HCT116 (cell line): ENCODE measurements around the gene ANGPT4. TPM values are rescaled to one million over a fixed set of nuclear protein-coding genes. Genes with fewer than 3 reads are reported as not detected.

Experiments used
- ATAC-seq: fragments of 200-7000 bp; cut with Tn5 transposase; 2 replicates; pipeline ENCODE4 v1.9.1; 2020; ENCODE audit warnings: mild to moderate bottlenecking, moderate library complexity
- BruUV-seq: library from RNA; stranded (reverse); fragments of 400-500 nt; replicated peaks from 2 replicates; lab custom pipeline; 2021; lab: Mats Ljungman, UMichigan
- CTCF ChIA-PET: fragments of 300-600 bp; sonication (Branson Sonifier 250); formaldehyde crosslinking; loops from one replicate; lab custom pipeline; 2021; ENCODE audit warnings: antibody characterized with exemption; lab: Charles Lee
- POLR2A ChIA-PET: fragments of 300-600, 350-600 bp; sonication (Branson Sonifier 250); formaldehyde crosslinking; loops from one replicate; lab custom pipeline; 2021; ENCODE audit warnings: antibody characterized with exemption; lab: Charles Lee
- RAD21 ChIA-PET, 2 experiments: fragments of 300-600 bp; sonication (Branson Sonifier 250); formaldehyde crosslinking; loops; one replicate each; lab custom pipeline; 2023; ENCODE audit warnings: low total read pairs in 2 of 2; ENCODE audit not compliant: uncharacterized antibody in 2 of 2, unreplicated experiment in 2 of 2, low non-redundant PET in 1 of 2; lab: Charles Lee
- DNase-seq: peaks from one replicate; pipeline ENCODE4 v3.0.0-alpha.2; 2010; ENCODE audit warnings: low read depth, low spot score
- H2AFZ ChIP-seq: fragments of 200-600 bp; shearing (Covaris generic), sonication (generic); 2 replicates; pipeline ENCODE4 v1.6.1; 2017; ENCODE audit warnings: low read depth, mixed run types, mixed read lengths, antibody characterized with exemption, low read length; ENCODE audit not compliant: poor library complexity, severe bottlenecking
- H3K27ac ChIP-seq: 2 replicates; pipeline ENCODE4 v1.5.1; 2012; ENCODE audit warnings: low read depth, low read length
- H3K27me3 ChIP-seq: fragments of 200-600 bp; sonication (generic); 2 replicates; pipeline ENCODE4 v1.6.1; 2016; ENCODE audit warnings: mixed run types, low read length, mixed read lengths; ENCODE audit not compliant: insufficient read depth
- H3K36me3 ChIP-seq, 2 experiments: fragments of 200-500 bp in 1 of 2; fragments of 200-600 bp in 1 of 2; sonication (Bioruptor generic) in 1 of 2; sonication (generic) in 1 of 2; 2 replicates each; pipeline versions ENCODE4 v1.5.1 to v1.6.1; 2014 to 2016; ENCODE audit warnings: low read length in 2 of 2, inconsistent platforms in 1 of 2, mixed read lengths in 1 of 2, mixed run types in 1 of 2; ENCODE audit not compliant: insufficient read depth in 2 of 2, control insufficient read depth in 1 of 2
- H3K4me1 ChIP-seq, 2 experiments: fragments of 200-600 bp in 1 of 2; sonication (generic) in 1 of 2; 2 replicates each; pipeline versions ENCODE4 v1.5.1 to v1.6.1; 2012 to 2017; ENCODE audit warnings: low read length in 2 of 2, inconsistent platforms in 1 of 2, mild to moderate bottlenecking in 1 of 2, mixed read lengths in 1 of 2, mixed run types in 1 of 2, moderate library complexity in 1 of 2; ENCODE audit not compliant: insufficient read depth in 2 of 2, control insufficient read depth in 1 of 2
- H3K4me2 ChIP-seq: fragments of 200-600 bp; sonication (generic); 2 replicates; pipeline ENCODE4 v1.6.1; 2017; ENCODE audit warnings: mixed run types, low read length, mixed read lengths
- H3K4me3 ChIP-seq, 2 experiments: fragments of 200-600 bp in 1 of 2; sonication (generic) in 1 of 2; replicated peaks in 1 of 2; 2 replicates each; pipeline ENCODE4 v1.5.1; 2011 to 2016; ENCODE audit warnings: low read length in 2 of 2, control low read depth in 1 of 2, low read depth in 1 of 2, mild to moderate bottlenecking in 1 of 2, mixed read lengths in 1 of 2, mixed run types in 1 of 2
- H3K79me2 ChIP-seq: fragments of 200-600 bp; sonication (generic); 2 replicates; pipeline ENCODE4 v1.6.1; 2017; ENCODE audit warnings: mild to moderate bottlenecking, mixed run types, low read length, moderate library complexity, mixed read lengths; ENCODE audit not compliant: insufficient read depth
- H3K9ac ChIP-seq: fragments of 200-600 bp; sonication (generic); 2 replicates; pipeline ENCODE4 v1.6.1; 2016; ENCODE audit warnings: low read length, mixed read lengths
- H3K9me2 ChIP-seq: fragments of 200-600 bp; sonication (generic), shearing (Covaris generic); 2 replicates; pipeline ENCODE4 v1.6.1; 2017; ENCODE audit warnings: mixed run types, mild to moderate bottlenecking, moderate library complexity; ENCODE audit not compliant: insufficient read depth
- H3K9me3 ChIP-seq, 2 experiments: fragments of 200-500 bp in 1 of 2; fragments of 200-600 bp in 1 of 2; sonication (Bioruptor generic) in 1 of 2; sonication (generic) in 1 of 2; 2 replicates each; pipeline ENCODE4 v1.6.1; 2014 to 2017; ENCODE audit warnings: low read length in 2 of 2, mixed read lengths in 2 of 2, inconsistent platforms in 1 of 2, low read depth in 1 of 2, mild to moderate bottlenecking in 1 of 2, mixed run types in 1 of 2, moderate library complexity in 1 of 2; ENCODE audit not compliant: control insufficient read depth in 1 of 2, insufficient read depth in 1 of 2
- H4K20me1 ChIP-seq: fragments of 200-600 bp; sonication (generic), shearing (Covaris generic); 2 replicates; pipeline ENCODE4 v1.6.1; 2017; ENCODE audit warnings: mixed run types, mild to moderate bottlenecking, moderate library complexity; ENCODE audit not compliant: insufficient read depth
- EZH2 ChIP-seq: fragments of 200-600 bp; sonication (generic); IDR thresholded peaks from 2 replicates; pipeline ENCODE4 v1.6.1; 2017; ENCODE audit warnings: antibody characterized with exemption, mixed run types
- EZH2phosphoT487 ChIP-seq: fragments of 200-600 bp; IDR thresholded peaks from 2 replicates; pipeline ENCODE4 v1.6.1; 2018; ENCODE audit warnings: antibody characterized with exemption, borderline replicate concordance
- FOSL1 ChIP-seq: IDR thresholded peaks from 2 replicates; pipeline ENCODE4 v1.6.1; 2012; ENCODE audit warnings: low read depth
- JUND ChIP-seq: IDR thresholded peaks from 2 replicates; pipeline ENCODE4 v1.6.1; 2012
- YY1 ChIP-seq: IDR thresholded peaks from 2 replicates; pipeline ENCODE4 v1.6.1; 2011; ENCODE audit warnings: low read length, low read depth, moderate library complexity, mild to moderate bottlenecking; ENCODE audit not compliant: insufficient replicate concordance; ENCODE audit errors: extremely low read depth
- ZBTB33 ChIP-seq: IDR thresholded peaks from 2 replicates; pipeline ENCODE4 v1.6.1; 2011; ENCODE audit warnings: mild to moderate bottlenecking, low read length, moderate library complexity; ENCODE audit not compliant: insufficient replicate concordance; ENCODE audit errors: extremely low read depth
- ZFX ChIP-seq: fragments of 450-650 bp; IDR thresholded peaks from 2 replicates; pipeline ENCODE4 v1.6.1; 2017
- intact Hi-C: fragments of 100-400 bp; cut with micrococcal nuclease; formaldehyde crosslinking; loops from 2 replicates; pipeline ENCODE4 v1.10.0; 2022
- total RNA-seq: library from RNA; stranded (reverse); gene quantifications from one replicate; pipeline ENCODE4 v1.2.1, GENCODE V29; 2021; ENCODE audit not compliant: unreplicated experiment
- TF ChIP-seq, protein P1 (sequence below): IDR thresholded peaks from 2 replicates; pipeline ENCODE4 v1.6.1; 2012; ENCODE audit warnings: low read depth
- TF ChIP-seq, protein P2 (sequence below): IDR thresholded peaks from 2 replicates; pipeline ENCODE4 v1.6.1; 2012

Gene ANGPT4
- total RNA-seq, 1 experiment from 2014 or later, result not detected

DNA sequence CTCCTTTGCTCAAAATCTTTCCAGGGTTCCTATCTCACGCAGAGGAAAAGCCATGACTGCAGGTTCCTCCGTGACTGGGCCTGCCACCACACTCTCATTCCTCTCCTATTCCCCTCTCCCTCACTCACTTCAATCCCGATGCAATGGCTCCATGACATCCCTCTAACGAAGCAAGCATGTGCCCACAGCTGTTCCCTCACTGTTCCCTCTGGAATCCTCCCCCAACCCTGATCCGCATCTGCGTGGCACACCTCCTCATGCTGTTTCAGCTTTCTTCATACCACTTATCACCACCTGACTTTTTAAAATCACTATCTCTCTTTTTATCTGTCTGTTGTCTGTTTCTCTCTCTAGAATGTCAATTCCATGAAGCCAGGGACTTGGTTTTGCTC lies 25.5 kb downstream of the ANGPT4 start:
- no peak overlapping the region for H3K27ac ChIP-seq
- no peaks in the 10 kb centered on the region for H3K9me3 ChIP-seq
- H3K79me2 ChIP-seq, result no peaks in the 10 kb centered on the region
- no peak overlapping the region for H3K4me3 ChIP-seq
- ChIA-PET POLR2A (interaction anchor here (1.3 kb wide), 1 partner anchor 11 kb away, joined by 3 read pairs; no protein-coding TSS in a partner anchor), RAD21 (no interaction called here), CTCF (no interaction called here)
- no peak overlapping the region for H3K9ac ChIP-seq
- intact Hi-C loops, result no loop called here
- no peaks in the 10 kb centered on the region for H3K4me1 ChIP-seq
- H2AFZ ChIP-seq, result no peak overlapping the region
- TF ChIP-seq ZFX (no peak), EZH2 (no peak), YY1 (no peak), JUND (no peak), EZH2phosphoT487 (no peak), FOSL1 (no peak), ZBTB33 (no peak)
- TF ChIP-seq, protein P1, sequence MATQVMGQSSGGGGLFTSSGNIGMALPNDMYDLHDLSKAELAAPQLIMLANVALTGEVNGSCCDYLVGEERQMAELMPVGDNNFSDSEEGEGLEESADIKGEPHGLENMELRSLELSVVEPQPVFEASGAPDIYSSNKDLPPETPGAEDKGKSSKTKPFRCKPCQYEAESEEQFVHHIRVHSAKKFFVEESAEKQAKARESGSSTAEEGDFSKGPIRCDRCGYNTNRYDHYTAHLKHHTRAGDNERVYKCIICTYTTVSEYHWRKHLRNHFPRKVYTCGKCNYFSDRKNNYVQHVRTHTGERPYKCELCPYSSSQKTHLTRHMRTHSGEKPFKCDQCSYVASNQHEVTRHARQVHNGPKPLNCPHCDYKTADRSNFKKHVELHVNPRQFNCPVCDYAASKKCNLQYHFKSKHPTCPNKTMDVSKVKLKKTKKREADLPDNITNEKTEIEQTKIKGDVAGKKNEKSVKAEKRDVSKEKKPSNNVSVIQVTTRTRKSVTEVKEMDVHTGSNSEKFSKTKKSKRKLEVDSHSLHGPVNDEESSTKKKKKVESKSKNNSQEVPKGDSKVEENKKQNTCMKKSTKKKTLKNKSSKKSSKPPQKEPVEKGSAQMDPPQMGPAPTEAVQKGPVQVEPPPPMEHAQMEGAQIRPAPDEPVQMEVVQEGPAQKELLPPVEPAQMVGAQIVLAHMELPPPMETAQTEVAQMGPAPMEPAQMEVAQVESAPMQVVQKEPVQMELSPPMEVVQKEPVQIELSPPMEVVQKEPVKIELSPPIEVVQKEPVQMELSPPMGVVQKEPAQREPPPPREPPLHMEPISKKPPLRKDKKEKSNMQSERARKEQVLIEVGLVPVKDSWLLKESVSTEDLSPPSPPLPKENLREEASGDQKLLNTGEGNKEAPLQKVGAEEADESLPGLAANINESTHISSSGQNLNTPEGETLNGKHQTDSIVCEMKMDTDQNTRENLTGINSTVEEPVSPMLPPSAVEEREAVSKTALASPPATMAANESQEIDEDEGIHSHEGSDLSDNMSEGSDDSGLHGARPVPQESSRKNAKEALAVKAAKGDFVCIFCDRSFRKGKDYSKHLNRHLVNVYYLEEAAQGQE, result no peak
- TF ChIP-seq, protein P2, sequence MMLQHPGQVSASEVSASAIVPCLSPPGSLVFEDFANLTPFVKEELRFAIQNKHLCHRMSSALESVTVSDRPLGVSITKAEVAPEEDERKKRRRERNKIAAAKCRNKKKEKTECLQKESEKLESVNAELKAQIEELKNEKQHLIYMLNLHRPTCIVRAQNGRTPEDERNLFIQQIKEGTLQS, result no peak
- no peaks in the 10 kb centered on the region for H4K20me1 ChIP-seq
- ATAC-seq, result no peak
- H3K4me2 ChIP-seq, result no peak overlapping the region
- no peaks in the 10 kb centered on the region for H3K9me2 ChIP-seq
- H3K36me3 ChIP-seq, result no peaks in the 10 kb centered on the region
- H3K27me3 ChIP-seq, result no peaks in the 10 kb centered on the region
- no peak for DNase-seq
- no TSS peak for BruUV-seq
